KBM-7 (cell line): ENCODE measurements around the gene RBCK1.
"Not testable (repeated sequence)": the region's sequence is repeated elsewhere in the genome, so short reads cannot be mapped to it uniquely, and the experiment has no call there.

ENCODE experiments used
- DNase-seq: peaks from one replicate; pipeline ENCODE4 v3.0.0-alpha.2; 2015
- in situ Hi-C: fragments of 300-500 bp; cut with MboI; formaldehyde crosslinking; loops from 2 replicates; pipeline ENCODE4 v1.14.3; 2020; ENCODE audit warnings: low sequenced_read_pairs, low pct_unique_long_range_greater_than_20kb, mixed read lengths

Gene RBCK1

DNA sequence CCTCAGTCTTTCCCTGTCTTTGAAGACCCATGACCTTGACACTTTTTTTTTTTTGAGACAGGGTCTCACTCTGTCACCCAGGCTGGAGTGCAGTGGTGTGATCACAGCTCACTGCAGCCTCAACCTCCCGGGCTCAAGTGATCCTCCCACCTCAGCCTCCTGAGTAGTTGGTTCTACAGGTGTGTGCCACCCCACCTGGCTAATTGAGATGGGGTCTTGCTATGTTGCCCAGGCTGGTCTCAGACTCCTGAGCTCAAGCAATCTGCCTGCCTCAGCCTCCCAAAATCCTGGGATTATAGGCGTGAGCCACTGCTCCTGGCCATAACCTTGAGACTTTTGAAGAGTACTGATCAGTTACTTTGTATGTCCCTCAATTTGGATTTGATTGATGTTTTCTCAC, 14.8 kb upstream of the RBCK1 start:
- DNase-seq, in situ Hi-C loops: not testable (repeated sequence)

DNA sequence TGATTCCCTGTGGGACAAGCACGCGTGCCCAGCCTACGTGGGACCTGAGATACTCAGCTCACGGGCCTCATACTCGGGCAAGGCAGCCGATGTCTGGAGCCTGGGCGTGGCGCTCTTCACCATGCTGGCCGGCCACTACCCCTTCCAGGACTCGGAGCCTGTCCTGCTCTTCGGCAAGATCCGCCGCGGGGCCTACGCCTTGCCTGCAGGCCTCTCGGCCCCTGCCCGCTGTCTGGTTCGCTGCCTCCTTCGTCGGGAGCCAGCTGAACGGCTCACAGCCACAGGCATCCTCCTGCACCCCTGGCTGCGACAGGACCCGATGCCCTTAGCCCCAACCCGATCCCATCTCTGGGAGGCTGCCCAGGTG, 11.9 kb upstream of the RBCK1 start:
- DNase-seq: no peak
- in situ Hi-C loops: no loop called here

- in situ Hi-C loops: no loop called here
- DNase-seq: no peak
These were observed 11.3 kb upstream of the RBCK1 start for GRCh38 chr20:396619-397431.

GRCh38 chr20:397432-398237, 10.5 kb upstream of the RBCK1 start:
- DNase-seq: no peak
- in situ Hi-C loops: no loop called here

DNA sequence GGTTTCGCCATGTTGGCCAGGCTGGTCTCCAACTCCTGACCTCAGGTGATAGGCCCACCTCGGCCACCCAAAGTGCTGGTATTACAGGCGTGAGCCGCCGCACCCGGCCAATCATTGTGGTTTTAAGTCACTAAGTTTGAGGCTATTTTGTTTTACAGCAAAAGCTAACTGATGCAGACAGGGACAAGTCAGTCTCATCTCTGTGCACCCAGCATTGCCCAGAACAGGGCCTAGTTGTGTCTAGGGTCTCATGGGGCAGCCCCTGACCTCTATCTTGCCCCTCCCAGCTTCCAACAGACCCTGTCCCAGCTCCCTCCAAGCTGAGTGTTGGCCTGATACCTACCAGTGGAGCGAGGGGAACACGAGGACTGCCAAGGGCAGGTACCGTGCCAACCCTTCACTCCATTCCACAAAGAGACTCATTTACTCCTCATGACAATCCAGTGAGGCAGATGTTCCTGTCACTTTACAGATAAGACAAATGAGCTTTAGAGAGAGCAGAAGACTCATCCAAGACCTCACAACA, 8.9 kb upstream of the RBCK1 start:
- DNase-seq: no peak
- in situ Hi-C loops: no loop called here

DNA sequence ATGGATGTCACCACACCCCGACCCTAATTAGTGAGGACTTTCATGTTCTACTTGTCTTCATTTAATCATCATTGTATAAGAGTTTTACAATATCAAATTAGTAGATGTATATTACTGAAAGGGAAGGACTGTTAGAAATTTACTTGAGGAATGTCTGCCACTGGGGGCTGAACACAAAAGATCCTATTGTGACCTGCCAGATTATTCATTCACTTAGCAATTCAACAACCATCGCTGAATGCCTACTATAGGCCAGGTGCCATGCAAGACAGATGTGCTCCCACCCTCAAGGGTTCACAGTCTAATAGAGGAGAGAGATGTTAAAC, 8.0 kb upstream of the RBCK1 start:
- in situ Hi-C loops: no loop called here
- no peak for DNase-seq

DNA sequence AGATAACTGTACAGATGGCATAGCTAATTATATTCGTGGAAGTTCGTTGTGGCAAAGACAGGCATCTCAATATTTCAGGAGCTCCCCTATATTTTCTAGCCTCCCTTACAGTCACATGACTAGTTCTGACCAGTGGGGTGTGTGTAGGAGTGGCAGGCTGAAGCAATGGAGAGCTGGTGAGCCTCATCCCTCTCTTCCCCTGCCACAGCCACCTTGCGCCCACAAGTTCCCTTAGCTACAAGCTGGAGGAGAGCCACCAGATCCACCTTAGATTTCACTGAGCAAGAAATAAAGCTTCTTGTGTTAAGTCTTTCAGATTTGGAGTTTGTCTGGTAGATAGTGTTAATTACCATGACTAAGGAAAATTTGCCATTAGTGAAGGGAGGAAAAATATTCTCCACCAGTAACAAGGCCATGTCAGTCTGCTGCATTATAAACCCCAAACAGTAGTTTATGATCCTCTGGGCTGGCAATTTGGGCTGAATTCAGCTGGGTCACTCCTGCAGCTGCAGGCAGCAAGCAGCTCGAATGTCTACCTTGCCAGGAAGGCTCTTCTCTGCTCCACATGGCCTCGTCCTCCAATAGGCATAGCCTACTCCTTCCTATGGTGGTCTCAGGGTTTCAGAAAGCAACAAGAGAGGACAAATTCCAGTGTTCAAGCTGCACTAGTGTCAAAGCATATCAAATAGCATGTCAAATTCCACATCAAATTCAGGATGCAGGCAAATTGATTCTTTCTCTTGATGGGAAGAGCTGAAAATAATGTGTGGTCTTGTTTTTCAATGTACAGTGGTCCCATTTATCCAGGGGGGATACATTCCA, 7.4 kb upstream of the RBCK1 start:
- DNase-seq: no peak
- in situ Hi-C loops: no loop called here

- in situ Hi-C loops: no loop called here
- peak; percentile 14 for DNase-seq
These were observed 6.2 kb upstream of the RBCK1 start for GRCh38 chr20:401682-402495.

GRCh38 chr20:402496-402885, 5.6 kb upstream of the RBCK1 start:
- DNase-seq: no peak
- in situ Hi-C loops: no loop called here

DNA sequence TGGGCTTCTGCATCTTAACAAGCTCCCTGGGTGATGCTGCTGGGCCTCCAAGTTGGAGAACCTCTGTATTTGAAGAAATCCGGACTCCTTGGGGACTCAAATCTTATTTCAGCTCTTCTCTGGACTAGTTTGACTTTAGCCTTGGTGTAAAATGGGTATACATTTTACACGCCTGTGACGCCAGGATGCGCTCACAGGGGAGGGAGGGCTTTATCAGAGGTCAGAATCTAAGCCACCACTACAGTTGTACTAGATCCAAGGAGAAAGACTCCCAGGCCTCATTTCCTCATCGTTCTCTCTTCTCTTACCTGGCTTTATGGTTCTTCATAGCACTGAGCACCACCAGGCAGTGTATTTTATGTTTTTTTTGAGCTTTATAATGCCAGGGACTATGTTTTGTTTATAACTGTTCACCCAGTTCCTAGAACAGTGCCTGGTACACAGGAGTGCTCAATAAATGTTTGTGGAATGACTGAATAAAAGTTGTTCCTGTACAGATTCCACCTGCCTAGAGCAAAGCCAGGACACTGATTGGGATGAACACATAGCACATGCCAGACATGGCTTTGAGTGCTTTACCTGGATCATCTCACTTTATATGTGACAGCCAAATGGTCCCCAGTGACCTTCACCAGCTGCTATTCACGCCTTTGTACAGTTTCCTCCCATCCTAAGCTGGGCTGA, 5.1 kb upstream of the RBCK1 start:
- DNase-seq: no peak
- in situ Hi-C loops: no loop called here

DNA sequence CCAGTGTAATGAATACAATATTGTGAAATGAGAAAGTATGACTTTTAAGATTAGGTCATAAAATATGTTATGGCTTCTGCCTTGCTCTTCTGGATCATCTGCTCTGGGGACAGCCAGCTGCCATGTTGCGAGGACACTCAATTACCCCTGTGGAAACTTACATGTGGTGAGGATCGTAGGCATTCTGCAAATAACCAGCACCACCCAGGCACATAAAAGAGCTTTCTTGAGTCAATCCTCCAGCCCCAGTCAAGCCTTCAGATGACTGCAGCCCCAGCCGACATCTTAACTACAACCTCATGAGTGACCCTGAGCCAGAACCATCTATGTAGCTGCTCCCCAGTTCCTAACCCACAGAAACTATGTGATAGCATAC, 4.5 kb upstream of the RBCK1 start:
- DNase-seq: no peak
- in situ Hi-C loops: no loop called here

DNA sequence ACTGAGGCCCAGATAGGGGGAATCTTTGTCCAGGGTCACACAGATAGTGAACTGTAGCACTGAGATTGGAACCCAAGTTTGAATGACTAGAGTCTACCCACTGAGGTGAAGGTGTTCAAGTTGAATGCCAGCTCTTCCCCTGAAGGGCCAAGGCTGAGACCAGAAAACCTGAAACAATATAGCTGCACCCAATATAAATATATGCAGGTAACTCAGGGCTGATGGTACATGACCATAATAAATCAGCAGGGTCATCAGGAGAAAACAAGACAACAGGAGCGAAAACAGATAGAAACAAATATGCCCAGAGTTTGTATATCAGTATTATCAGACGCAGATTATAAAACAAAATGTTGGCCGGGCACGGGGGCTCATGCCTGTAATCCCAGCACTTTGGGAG, 4.0 kb upstream of the RBCK1 start:
- no peak for DNase-seq
- in situ Hi-C loops: no loop called here

- no peak for DNase-seq
- in situ Hi-C loops: no loop called here
These were observed 1.6 kb upstream of the RBCK1 start for GRCh38 chr20:406200-407132.

DNA sequence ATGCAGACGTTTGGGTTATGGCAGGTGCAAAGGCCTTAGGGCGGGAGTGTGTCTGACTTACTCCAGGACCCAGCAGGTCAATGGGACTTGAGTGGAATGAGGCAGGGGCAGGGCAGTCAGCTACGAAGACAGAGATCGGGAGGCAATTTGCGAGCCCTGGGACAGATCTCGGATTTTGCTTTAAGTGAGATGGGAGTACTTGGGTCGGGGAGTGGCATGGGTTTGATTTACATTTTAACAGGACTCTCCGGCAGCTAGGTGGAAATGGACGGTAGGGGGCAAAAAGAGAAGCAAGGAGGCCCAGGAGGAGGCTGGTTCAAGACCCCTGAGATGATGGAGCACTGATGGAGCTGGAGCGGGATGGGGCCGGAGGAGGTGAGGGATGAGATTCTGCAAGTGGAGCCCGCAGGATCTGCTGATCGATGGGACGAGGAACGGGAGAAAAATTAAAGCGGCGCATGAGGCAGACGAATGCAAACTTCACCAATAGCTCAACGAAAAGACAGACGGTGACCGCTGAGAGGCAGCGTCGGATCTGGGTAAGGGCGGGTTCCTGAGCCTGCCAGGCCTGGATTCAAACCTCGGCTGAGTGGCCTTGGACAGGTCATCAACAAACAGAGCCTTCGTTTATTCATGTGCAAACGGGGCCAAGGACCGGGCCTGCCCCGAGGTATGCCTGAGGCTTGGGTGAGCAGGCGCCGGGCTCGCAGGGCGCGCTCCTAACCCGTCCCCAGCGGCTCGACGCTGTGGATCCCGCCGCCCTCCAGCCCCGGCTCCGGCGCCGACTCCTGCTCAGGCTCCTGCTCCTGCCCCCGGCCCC, 756 bp upstream of the RBCK1 start:
- DNase-seq: peak; percentile 83
- in situ Hi-C loops: no loop called here

DNA sequence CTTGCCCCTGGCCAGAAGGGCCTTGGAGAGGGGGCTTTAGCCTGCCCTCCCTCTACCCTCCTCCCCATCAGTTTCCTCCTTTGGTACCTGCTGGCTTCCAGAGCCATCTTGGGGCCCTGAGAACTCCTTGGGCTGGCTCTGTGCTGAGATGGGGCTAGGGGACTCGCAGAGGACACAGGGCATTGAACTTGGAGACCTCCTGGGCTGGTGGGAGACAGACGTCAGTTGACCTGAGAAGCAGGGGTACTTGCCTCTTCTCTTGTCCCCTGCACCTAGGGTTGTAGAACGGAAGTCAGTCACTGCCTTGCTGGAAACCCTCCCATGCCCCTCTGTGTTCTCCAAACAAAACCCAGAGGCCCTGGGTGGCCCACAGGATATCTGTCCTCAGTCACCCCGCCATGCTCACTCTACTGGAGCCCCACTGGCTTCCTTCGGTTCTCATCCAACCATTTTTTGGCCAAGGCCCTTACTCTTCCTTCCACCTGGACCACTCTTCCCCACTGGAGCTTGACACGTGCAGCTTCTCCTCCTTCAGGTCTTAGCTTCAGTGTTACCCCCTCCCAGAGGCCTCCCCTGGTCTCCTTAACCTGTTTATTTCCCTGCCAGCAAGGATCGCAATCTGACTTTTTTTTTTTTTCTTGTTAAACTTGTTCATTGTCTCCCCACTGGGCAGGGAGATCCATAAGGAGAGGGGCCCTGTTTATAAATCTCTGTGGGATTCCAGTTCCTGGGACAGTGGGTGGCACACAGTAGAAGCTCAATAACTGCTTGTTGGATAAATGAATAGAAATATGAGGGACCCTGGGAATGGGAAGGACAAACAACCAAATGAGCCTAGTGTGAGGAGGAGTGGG, 971 bp downstream of the RBCK1 start:
- DNase-seq: peak; percentile 23
- in situ Hi-C loops: no loop called here
